C4-2B (cell line): ENCODE results near the gene HSD17B8.

Source experiments
- CTCF ChIP-seq: fragments of 450-650 bp; conservative IDR thresholded peaks from 2 replicates; pipeline ENCODE4 v1.5.1; 2017; ENCODE audit warnings: mild to moderate bottlenecking
- ZFX ChIP-seq: fragments of 450-650 bp; IDR thresholded peaks from 2 replicates; pipeline ENCODE4 v1.6.1; 2017

- no peak for TF ChIP-seq CTCF
- no peak for TF ChIP-seq ZFX
Observed at GRCh38 chr6:33185190-33185589, 19.3 kb upstream of the HSD17B8 start.
